ENCODE results near the gene ZNF521. TPM values are rescaled to one million over a fixed set of nuclear protein-coding genes. Genes with fewer than 3 reads are reported as not detected.

ZNF521 gene
- total RNA-seq, 1 experiment from 2014 or later, result 0.04 TPM

- Histone ChIP-seq H3K9me3 (ENCODE audit: low read length) (no peaks in the 10 kb centered on the region), H3F3A (ENCODE audit: low read length, unreplicated experiment) (no peaks in the 10 kb centered on the region), H3K9ac (ENCODE audit: low read length) (no peak overlapping the region), H3K27me3 (ENCODE audit: low read length) (no peaks in the 10 kb centered on the region), H3K79me2 (ENCODE audit: low read length) (no peaks in the 10 kb centered on the region), H3K4me1 (ENCODE audit: insufficient read depth, low read length) (peaks cover 18% of the 10 kb centered on the region), H3K27ac (ENCODE audit: low read length) (no peak overlapping the region), H3K4me3 (ENCODE audit: low read length) (no peak overlapping the region), H3K36me3 (ENCODE audit: low read depth, low read length) (no peaks in the 10 kb centered on the region), H3K4me2 (ENCODE audit: low read length) (no peak overlapping the region), H3K9me2 (replicated peaks; ENCODE audit: low read length) (no peaks in the 10 kb centered on the region), H2AFZ (ENCODE audit: low read length) (no peak overlapping the region), H4K20me1 (ENCODE audit: low read length) (no peaks in the 10 kb centered on the region)
- ATAC-seq (no peak), DNase-seq (no peak)
- TF ChIP-seq EZH2 (IDR thresholded peaks at IDR 0.05; ENCODE audit: low read length, unreplicated experiment), result no peak
- no peak for TF ChIP-seq EZH2phosphoT487 (IDR thresholded peaks at IDR 0.05; ENCODE audit: borderline replicate concordance, low read length)
- no peak for TF ChIP-seq CTCF (conservative IDR thresholded peaks at IDR 0.05; ENCODE audit: low read depth, low read length)
- ChIA-PET POLR2A (ENCODE audit: unreplicated experiment) (interaction anchor here (0.7 kb wide), 1 partner anchor 1039 kb away, joined by 5 read pairs; no protein-coding TSS in a partner anchor), CTCF (no interaction called here)
- intact Hi-C loops (cut with micrococcal nuclease), result no loop called here
- BruUV-seq (replicated peaks), result no TSS peak
These were observed 51.5 kb downstream of the ZNF521 start for GRCh38 chr18:25300492-25300891.

GRCh38 chr18:25299426-25300300 lies 52.3 kb downstream of the ZNF521 start:
- BruUV-seq (replicated peaks), result no TSS peak
- Histone ChIP-seq H2AFZ (ENCODE audit: low read length) (no peak overlapping the region), H3K9me3 (ENCODE audit: low read length) (no peaks in the 10 kb centered on the region), H3K27me3 (ENCODE audit: low read length) (no peaks in the 10 kb centered on the region), H3K4me1 (ENCODE audit: insufficient read depth, low read length) (peaks cover 18% of the 10 kb centered on the region), H3K36me3 (ENCODE audit: low read depth, low read length) (no peaks in the 10 kb centered on the region), H3K27ac (ENCODE audit: low read length) (peak overlapping the region; percentile 31), H3K4me3 (ENCODE audit: low read length) (no peak overlapping the region), H3F3A (ENCODE audit: low read length, unreplicated experiment) (no peaks in the 10 kb centered on the region), H3K79me2 (ENCODE audit: low read length) (no peaks in the 10 kb centered on the region), H3K4me2 (ENCODE audit: low read length) (peak overlapping the region; percentile 46), H4K20me1 (ENCODE audit: low read length) (no peaks in the 10 kb centered on the region), H3K9me2 (replicated peaks; ENCODE audit: low read length) (no peaks in the 10 kb centered on the region), H3K9ac (ENCODE audit: low read length) (no peak overlapping the region)
- DNase-seq, result peak; percentile 32
- no peak for ATAC-seq
- TF ChIP-seq CTCF (conservative IDR thresholded peaks at IDR 0.05; ENCODE audit: low read depth, low read length) (no peak), EZH2phosphoT487 (IDR thresholded peaks at IDR 0.05; ENCODE audit: borderline replicate concordance, low read length) (no peak), EZH2 (IDR thresholded peaks at IDR 0.05; ENCODE audit: low read length, unreplicated experiment) (no peak)
- ChIA-PET POLR2A (ENCODE audit: unreplicated experiment) (interaction anchor here (0.6 to 0.7 kb wide), 2 partner anchors 11 to 1040 kb away, joined by 3 to 5 read pairs; no protein-coding TSS in a partner anchor), CTCF (no interaction called here)
- intact Hi-C loops (cut with micrococcal nuclease), result loop anchor here (2.0 kb wide), 1 partner anchor 51 kb away; no protein-coding TSS in a partner anchor
